Frontal cortex (tissue), 4 donors: ENCODE results near the gene POF1B. TPM values are rescaled to one million over a fixed set of nuclear protein-coding genes. Genes with fewer than 3 reads are reported as not detected.

ENCODE experiments used
- DNase-seq, 2 donors: peaks; one replicate each; pipeline ENCODE4 v3.0.0; 2012; ENCODE audit warnings: low spot score in 2 of 2
- FAIRE-seq: peaks from 2 replicates; lab custom pipeline; 2012; peaks lifted over from hg19 to GRCh38; lab: Jason Lieb, UNC
- total RNA-seq: library from RNA; depleted of rRNA; stranded (reverse); fragments of >200 nt; gene quantifications from one replicate; pipeline ENCODE4 v1.2.3, GENCODE V29; 2014
- donor health status: control.
- donor health status: control.
- donor health status: control.

The POF1B gene
- total RNA-seq, 1 donor from 2014 or later: under 0.01 TPM

DNA sequence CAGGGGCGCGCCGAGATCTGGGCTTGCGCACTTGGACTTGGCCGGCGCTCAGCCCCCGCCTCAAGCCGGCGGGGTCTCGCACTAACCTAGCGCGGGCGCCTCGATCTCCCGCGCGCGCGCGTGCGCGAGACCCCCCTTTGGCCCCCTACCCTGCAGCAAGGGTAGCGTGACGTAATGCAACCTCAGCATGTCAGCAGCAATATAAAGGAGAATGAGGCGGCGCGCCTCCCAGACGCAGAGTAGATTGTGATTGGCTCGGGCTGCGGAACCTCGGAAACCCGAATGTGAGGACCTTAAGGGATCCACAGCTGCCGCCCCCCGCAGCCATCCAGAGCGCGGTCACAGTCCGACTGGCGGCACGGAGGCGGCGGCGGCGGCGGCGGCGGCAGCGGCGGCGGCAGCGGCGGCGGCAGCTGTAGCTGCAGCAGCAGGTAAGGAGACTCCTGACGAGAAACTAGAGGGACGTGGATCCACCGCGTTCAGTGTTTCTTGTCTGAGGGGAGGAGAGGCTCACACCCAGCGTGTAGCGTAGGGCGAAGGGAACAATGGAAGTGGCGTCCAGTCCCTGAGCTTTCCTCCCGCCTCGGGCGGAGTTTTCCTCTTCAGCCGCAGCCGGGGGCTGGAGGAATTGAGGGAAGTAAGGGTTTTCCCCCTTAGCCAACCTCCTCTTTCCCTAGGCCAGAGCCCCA, 135.6 kb downstream of the POF1B start, which contains the start of the genes SATL1 and ZNF711:
Gene SATL1, minus strand, starts transcription at position 19 of the 689 bp plus-strand sequence. CDS start 134,811 bp downstream, outside the sequence.
Gene ZNF711, plus strand, starts transcription at position 231 of the 689 bp plus-strand sequence. CDS start 3,582 bp downstream, outside the sequence.
- DNase-seq (peak; percentile 39 to 57), FAIRE-seq (no peak)

DNA sequence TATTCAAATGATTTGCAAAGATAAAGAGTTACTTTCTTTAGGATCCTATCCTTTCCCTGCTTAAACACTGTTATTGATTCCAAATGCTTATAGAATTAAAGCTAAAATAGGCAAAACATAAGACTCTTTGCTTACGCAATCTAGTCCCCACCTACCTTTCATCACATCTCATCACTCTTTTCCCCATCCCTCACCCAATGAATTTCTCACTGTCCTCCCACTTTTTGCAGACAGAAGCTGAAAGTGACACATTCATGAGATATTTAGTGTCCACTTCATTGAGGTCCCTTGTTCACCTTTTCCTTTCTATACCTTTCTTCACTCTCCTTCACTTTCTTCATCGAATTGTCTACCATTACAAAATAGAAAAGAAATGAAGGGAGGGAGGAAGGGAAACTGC, 136.3 kb downstream of the POF1B start:
- FAIRE-seq (no peak), DNase-seq (peak in 1 of 2 donors; percentile 7)

Other genes starting within 250 kb of the POF1B start
- 1.2 TPM for gene SATL1, start 135.9 kb downstream of the POF1B start, total RNA-seq
- gene ZNF711, start 135.7 kb downstream of the POF1B start, total RNA-seq: 102 TPM